Type B pancreatic cell (in vitro differentiated cells): ENCODE results near the gene GH2. TPM values are rescaled to one million over a fixed set of nuclear protein-coding genes. Genes with fewer than 3 reads are reported as not detected.
"Not testable (repeated sequence)": the region's sequence is repeated elsewhere in the genome, so short reads cannot be mapped to it uniquely, and the experiment has no call there.

Experiments
- DNase-seq: peaks from one replicate; pipeline ENCODE4 v3.0.0; 2021; ENCODE audit warnings: mixed read lengths; ENCODE audit not compliant: unreplicated experiment; ENCODE audit errors: extremely low spot score
- H3K27ac Mint-ChIP-seq: 2 replicates; pipeline ENCODE4 v1.8.0; 2021; ENCODE audit warnings: mild to moderate bottlenecking, mixed read lengths
- H3K27me3 Mint-ChIP-seq: 2 replicates; pipeline ENCODE4 v1.8.0; 2021; ENCODE audit warnings: mixed read lengths
- H3K36me3 Mint-ChIP-seq: 2 replicates; pipeline ENCODE4 v1.8.0; 2021; ENCODE audit warnings: mixed read lengths
- H3K4me1 Mint-ChIP-seq: one replicate; pipeline ENCODE4 v1.8.0; 2021; ENCODE audit warnings: mixed read lengths; ENCODE audit not compliant: unreplicated experiment
- H3K4me3 Mint-ChIP-seq: 2 replicates; pipeline ENCODE4 v1.8.0; 2021; ENCODE audit warnings: mild to moderate bottlenecking, mixed read lengths
- H3K9me3 Mint-ChIP-seq: 2 replicates; pipeline ENCODE4 v1.8.0; 2021; ENCODE audit warnings: mixed read lengths
- CTCF ChIP-seq: fragments of 200-600 bp; sonication (generic); conservative IDR thresholded peaks from 2 replicates; pipeline ENCODE4 v1.5.0; 2021; ENCODE audit warnings: antibody characterized with exemption, mild to moderate bottlenecking
- total RNA-seq: library from RNA; stranded (reverse); gene quantifications from 2 replicates; pipeline ENCODE4 v1.2.1, GENCODE V29; 2021; ENCODE audit warnings: low replicate concordance

The GH2 gene
- total RNA-seq, 1 donor from 2014 or later: not detected

- Mint-ChIP-seq H3K4me3 (peak overlapping the region; percentile 10), H3K36me3 (peaks cover 9% of the 10 kb centered on the region), H3K9me3 (peaks cover 4% of the 10 kb centered on the region), H3K4me1 (peaks cover 13% of the 10 kb centered on the region), H3K27ac (no peak overlapping the region), H3K27me3 (peaks cover 17% of the 10 kb centered on the region)
- DNase-seq: no peak
- no peak for TF ChIP-seq CTCF
Measured at GRCh38 chr17:63847525-63848249, 34.1 kb downstream of the GH2 start.

GRCh38 chr17:63845509-63845908, 36.2 kb downstream of the GH2 start:
- no peak for TF ChIP-seq CTCF
- no peak for DNase-seq
- Mint-ChIP-seq H3K4me3 (peak overlapping the region; percentile 48), H3K9me3 (peaks cover 4% of the 10 kb centered on the region), H3K4me1 (peaks cover 22% of the 10 kb centered on the region), H3K36me3 (peaks cover 9% of the 10 kb centered on the region), H3K27ac (peak overlapping the region; percentile 10), H3K27me3 (peaks cover 14% of the 10 kb centered on the region)

- no peak for TF ChIP-seq CTCF
Measured at GRCh38 chr17:63843910-63844677, 37.6 kb downstream of the GH2 start.

GRCh38 chr17:63843387-63843888, 38.3 kb downstream of the GH2 start:
- Mint-ChIP-seq H3K27ac (peak overlapping the region; percentile 86), H3K4me3 (peak overlapping the region; percentile 87), H3K27me3 (peaks cover 11% of the 10 kb centered on the region), H3K4me1 (peaks cover 31% of the 10 kb centered on the region)
- not testable (repeated sequence) for H3K36me3 Mint-ChIP-seq, H3K9me3 Mint-ChIP-seq, DNase-seq

More at GRCh38 chr17:63843910-63844677, 37.6 kb downstream of the GH2 start:
- H3K4me3 Mint-ChIP-seq: peak overlapping the region; percentile 87
- H3K4me1 Mint-ChIP-seq: peaks cover 28% of the 10 kb centered on the region
- H3K36me3 Mint-ChIP-seq: peaks cover 8% of the 10 kb centered on the region
- H3K9me3 Mint-ChIP-seq: peaks cover 4% of the 10 kb centered on the region
- H3K27me3 Mint-ChIP-seq: peaks cover 14% of the 10 kb centered on the region
- H3K27ac Mint-ChIP-seq: peak overlapping the region; percentile 66
- DNase-seq: no peak

- Mint-ChIP-seq H3K36me3 (no peaks in the 10 kb centered on the region), H3K27ac (peak within 1 kb of the TSS; percentile 94), H3K9me3 (no peaks in the 10 kb centered on the region), H3K27me3 (peaks cover 8% of the 10 kb centered on the region), H3K4me1 (peaks cover 33% of the 10 kb centered on the region), H3K4me3 (peak within 1 kb of the TSS; percentile 97)
- peak; percentile 98 for DNase-seq
- TF ChIP-seq CTCF: no peak
Measured at GRCh38 chr17:63842540-63843386, 39.0 kb downstream of the GH2 start, which contains the start of gene SMARCD2. Gene SMARCD2, minus strand, starts transcription at chr17:63842685. Its CDS starts 11 bp downstream, at chr17:63842674.
